Subcutaneous adipose tissue (tissue), 4 donors: ENCODE results near the gene GLT6D1. TPM values are rescaled to one million over a fixed set of nuclear protein-coding genes. Genes with fewer than 3 reads are reported as not detected.

Experiments used
- CTCF ChIP-seq: fragments of 450-650 bp; IDR thresholded peaks from one replicate; pipeline ENCODE4 v1.5.1; 2016; ENCODE audit warnings: low read depth, mild to moderate bottlenecking, control low read depth, antibody characterized with exemption, moderate library complexity
- total RNA-seq, 4 donors: library from RNA; depleted of rRNA; stranded (reverse); fragments of >200 nt; gene quantifications; one replicate each; pipeline ENCODE4 v1.1.0, GENCODE V29; 2016

The GLT6D1 gene
- total RNA-seq, 4 donors from 2014 or later, result not detected

DNA sequence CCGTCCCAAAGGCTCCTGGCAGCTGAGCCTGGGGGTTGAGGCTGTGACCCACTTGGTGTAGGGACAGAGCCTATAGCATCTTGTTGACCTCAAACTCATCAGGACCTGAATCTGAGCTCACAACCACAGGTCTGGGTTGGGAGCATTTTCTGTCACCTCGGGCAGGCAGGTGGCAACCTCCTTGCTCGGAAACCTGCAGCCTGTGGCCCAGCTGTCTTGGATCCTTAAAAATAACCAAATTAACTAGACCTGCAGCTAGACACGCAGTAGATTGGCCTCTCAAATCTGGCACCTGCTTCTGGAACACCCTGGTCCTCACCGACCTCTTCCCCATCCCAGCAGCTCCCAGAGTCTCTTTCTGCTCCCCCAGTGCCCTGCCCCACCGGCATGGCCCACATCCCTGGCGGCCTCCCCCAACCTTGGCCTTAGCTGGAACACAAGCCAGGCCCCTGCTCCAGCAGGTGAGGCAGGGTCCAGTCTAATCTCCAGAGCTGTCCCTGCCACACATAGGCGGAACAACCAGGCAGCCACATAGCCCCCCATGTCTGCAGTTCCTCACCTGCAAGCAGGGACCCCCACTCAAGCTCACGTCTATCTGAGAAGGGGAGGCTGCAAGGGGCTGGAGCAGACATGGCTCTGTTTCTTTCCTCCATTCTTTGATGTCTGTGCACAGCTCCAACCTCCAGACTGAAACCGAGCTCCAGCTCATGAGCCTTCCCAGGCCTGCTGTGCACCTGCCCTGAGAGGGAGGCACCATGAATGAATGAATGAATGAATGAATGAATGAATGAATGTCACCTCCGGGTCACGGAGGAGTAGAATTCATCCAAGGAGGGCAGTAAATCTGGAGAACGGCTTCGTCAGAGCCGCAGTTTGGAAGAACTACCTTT is 49.5 kb downstream of the GLT6D1 start:
- no peak for TF ChIP-seq CTCF

GRCh38 chr9:135588886-135589595 is 50.3 kb downstream of the GLT6D1 start:
- TF ChIP-seq CTCF, result no peak

DNA sequence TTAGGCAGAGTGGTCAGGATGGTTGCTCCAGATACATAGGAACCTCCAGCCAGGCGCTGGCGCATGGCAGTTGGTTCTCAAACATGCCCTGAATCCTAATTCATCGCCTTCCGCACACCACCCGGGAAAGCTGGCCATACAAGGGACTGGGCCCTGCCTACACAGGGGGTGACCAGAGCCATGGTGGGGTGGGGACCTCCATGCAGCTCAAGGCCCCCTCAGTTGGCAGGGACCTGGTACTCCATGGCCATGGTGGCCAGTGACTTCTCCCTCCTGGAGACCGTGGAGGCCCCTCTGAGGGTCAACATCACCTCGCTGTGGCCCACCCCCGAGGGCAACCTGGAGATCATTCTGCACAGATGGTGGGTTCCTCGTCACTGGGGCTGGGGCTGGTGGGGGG is 51.0 kb downstream of the GLT6D1 start:
- no peak for TF ChIP-seq CTCF

DNA sequence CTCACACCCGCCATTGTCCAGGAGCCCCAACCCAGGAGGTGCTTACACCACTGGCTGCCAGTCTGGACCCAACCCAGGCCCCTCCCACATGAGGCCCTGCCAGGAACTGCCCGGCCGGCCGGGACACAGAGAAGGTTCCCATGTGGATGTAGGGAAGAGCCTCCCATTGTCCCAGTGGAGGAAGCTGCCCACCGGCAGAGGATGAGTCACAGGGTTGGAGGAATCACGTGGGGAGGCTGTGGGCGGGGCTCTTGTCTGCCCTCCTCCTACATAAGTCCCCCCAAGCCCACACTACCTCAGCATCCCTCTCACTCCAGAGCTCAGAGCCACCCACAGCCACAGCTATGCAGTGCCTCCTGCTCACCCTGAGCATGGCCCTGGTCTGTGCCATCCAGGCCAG is 51.7 kb downstream of the GLT6D1 start:
- TF ChIP-seq CTCF, result no peak

DNA sequence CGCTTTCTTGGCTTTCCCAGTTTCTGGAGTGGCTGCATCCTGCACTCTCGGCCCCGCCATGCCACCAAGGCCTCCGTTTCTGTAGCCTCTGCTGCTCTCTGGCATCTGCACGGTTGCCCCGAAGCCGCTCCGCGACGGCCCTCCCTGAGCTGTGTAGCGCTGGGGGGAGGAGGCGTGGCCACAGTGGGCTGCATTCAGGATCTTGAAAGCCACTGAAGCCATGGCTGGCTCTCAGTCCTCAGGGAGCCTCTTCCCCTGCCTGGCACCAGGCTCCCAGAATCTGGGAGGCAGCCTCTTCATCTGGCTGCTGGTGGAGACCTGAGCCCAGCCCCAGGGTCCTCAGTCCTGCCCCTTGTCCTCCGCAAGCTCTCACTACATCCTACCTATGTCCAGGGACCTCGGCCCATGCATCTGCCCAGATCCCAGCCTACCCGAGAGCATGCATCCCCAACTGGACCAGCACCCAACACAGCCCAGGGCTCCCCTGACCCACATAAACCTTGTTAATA is 52.7 kb downstream of the GLT6D1 start:
- no peak for TF ChIP-seq CTCF

- TF ChIP-seq CTCF, result no peak
Measured at GRCh38 chr9:135584934-135585333, 54.4 kb downstream of the GLT6D1 start.

- no peak for TF ChIP-seq CTCF
Measured at GRCh38 chr9:135584371-135584770, 55.0 kb downstream of the GLT6D1 start.
